Ovary (tissue), 3 donors: Measurements from ENCODE around the gene CABP2.

Experiments used
- CTCF ChIP-seq, 3 donors: fragments of 450-650 bp in 2 of 3; fragments of 200-600 bp in 1 of 3; IDR thresholded peaks; one replicate each; pipeline versions ENCODE4 v1.5.1 to v1.8.0; 2016 to 2022; ENCODE audit warnings: antibody characterized with exemption in 3 of 3, mild to moderate bottlenecking in 1 of 3
- EP300 ChIP-seq: sonication (generic); formaldehyde crosslinking; IDR thresholded peaks from one replicate; pipeline ENCODE4 v1.6.1; 2017; ENCODE audit warnings: antibody characterized with exemption
- POLR2A ChIP-seq: fragments of 450-650 bp; IDR thresholded peaks from one replicate; pipeline ENCODE4 v1.6.1; 2017; ENCODE audit warnings: antibody characterized with exemption, mild to moderate bottlenecking, moderate library complexity
- donor health status: DM: no; HTN: no; CAD: no.

- TF ChIP-seq CTCF (IDR thresholded peaks at IDR 0.05) (no peak), POLR2A (no peak), EP300 (no peak)
Measured at GRCh38 chr11:67539550-67539949, 16.3 kb upstream of the CABP2 start.
